ENCODE measurements around the gene ZNF57. TPM values are rescaled to one million over a fixed set of nuclear protein-coding genes. Genes with fewer than 3 reads are reported as not detected.
"Not testable (repeated sequence)": the region's sequence is repeated elsewhere in the genome, so short reads cannot be mapped to it uniquely, and the experiment has no call there.

Gene ZNF57
- total RNA-seq, 1 donor from 2014 or later, result 1.8 TPM

- intact Hi-C loops (cut with micrococcal nuclease), result loop anchor here (1.0 to 10.0 kb wide), 12 partner anchors 27 to 622 kb away; partner anchors contain the start of genes DOHH, FZR1, HMG20B and NCLN
Observed at GRCh38 chr19:2950286-2951124, 49.8 kb downstream of the ZNF57 start.

GRCh38 chr19:2952953-2953481, 52.3 kb downstream of the ZNF57 start:
- intact Hi-C loops (cut with micrococcal nuclease), result loop anchor here (10.0 kb wide), 1 partner anchor 552 kb away; the partner anchor contains the start of genes DOHH and FZR1

GRCh38 chr19:2957160-2957559, 56.4 kb downstream of the ZNF57 start:
- intact Hi-C loops (cut with micrococcal nuclease), result loop anchor here (10.0 kb wide), 1 partner anchor 548 kb away; the partner anchor contains the start of genes DOHH and FZR1

- intact Hi-C loops (cut with micrococcal nuclease), result no loop called here
Observed at GRCh38 chr19:2960120-2960519, 59.4 kb downstream of the ZNF57 start.

- intact Hi-C loops (cut with micrococcal nuclease), result loop anchor here (1.0 kb wide), 4 partner anchors 114 to 248 kb away; no protein-coding TSS in a partner anchor
Observed at GRCh38 chr19:2962018-2962670, 61.4 kb downstream of the ZNF57 start.

- intact Hi-C loops (cut with micrococcal nuclease), result no loop called here
Observed at GRCh38 chr19:2963122-2963521, 62.4 kb downstream of the ZNF57 start.

GRCh38 chr19:2963631-2964030, 62.9 kb downstream of the ZNF57 start:
- intact Hi-C loops (cut with micrococcal nuclease), result not testable (repeated sequence)

- intact Hi-C loops (cut with micrococcal nuclease), result no loop called here
Observed at GRCh38 chr19:2964874-2965273, 64.1 kb downstream of the ZNF57 start.

GRCh38 chr19:2967972-2968371, 67.2 kb downstream of the ZNF57 start:
- intact Hi-C loops (cut with micrococcal nuclease), result no loop called here

Other genes with a start within 250 kb of the ZNF57 start
- 0.22 and 0.32 TPM in 2 replicates for gene GNG7, start 198.2 kb upstream of the ZNF57 start, total RNA-seq
- not detected in 2 replicates for gene DIRAS1, start 179.6 kb upstream of the ZNF57 start, total RNA-seq
- gene SLC39A3, start 160.9 kb upstream of the ZNF57 start, total RNA-seq, result 30.9 and 36.0 TPM in 2 replicates
- 49.2 and 52.2 TPM in 2 replicates for gene SGTA, start 117.7 kb upstream of the ZNF57 start, total RNA-seq
- gene THOP1, start 115.4 kb upstream of the ZNF57 start, total RNA-seq, result 96.0 and 103 TPM in 2 replicates
- 3.2 and 3.4 TPM in 2 replicates for gene ZNF554, start 81.1 kb upstream of the ZNF57 start, total RNA-seq
- 1.0 and 1.2 TPM in 2 replicates for gene ZNF555, start 59.5 kb upstream of the ZNF57 start, total RNA-seq
- not detected in 2 replicates for gene ZNF556, start 33.6 kb upstream of the ZNF57 start, total RNA-seq
- gene ZNF77, start 44.0 kb downstream of the ZNF57 start, total RNA-seq, result 3.0 and 3.3 TPM in 2 replicates
- 0.54 and 1.1 TPM in 2 replicates for gene TLE6, start 76.6 kb downstream of the ZNF57 start, total RNA-seq
- 0.61 and 0.76 TPM in 2 replicates for gene TLE2, start 128.4 kb downstream of the ZNF57 start, total RNA-seq
- gene TLE5, start 161.6 kb downstream of the ZNF57 start, total RNA-seq, result 598 and 603 TPM in 2 replicates
- gene GNA11, start 193.4 kb downstream of the ZNF57 start, total RNA-seq, result 1.9 and 2.2 TPM in 2 replicates
- gene GNA15, start 235.1 kb downstream of the ZNF57 start, total RNA-seq, result 140 TPM in 2 replicates